Activated CD8-positive, alpha-beta memory T cell treated with anti-CD3 and anti-CD28 coated beads for 24 hours (primary cell): ENCODE results near the gene LZIC.

ENCODE experiments used
- DNase-seq: peaks from one replicate; pipeline ENCODE4 v3.0.0-alpha.2; 2020

Gene LZIC

GRCh38 chr1:9883585-9884449 is 59.4 kb downstream of the LZIC start:
- no peak for DNase-seq

GRCh38 chr1:9882945-9883303 is 60.3 kb downstream of the LZIC start:
- no peak for DNase-seq

- DNase-seq = peak; percentile 61
These were observed 60.8 kb downstream of the LZIC start for GRCh38 chr1:9882296-9882944.

DNA sequence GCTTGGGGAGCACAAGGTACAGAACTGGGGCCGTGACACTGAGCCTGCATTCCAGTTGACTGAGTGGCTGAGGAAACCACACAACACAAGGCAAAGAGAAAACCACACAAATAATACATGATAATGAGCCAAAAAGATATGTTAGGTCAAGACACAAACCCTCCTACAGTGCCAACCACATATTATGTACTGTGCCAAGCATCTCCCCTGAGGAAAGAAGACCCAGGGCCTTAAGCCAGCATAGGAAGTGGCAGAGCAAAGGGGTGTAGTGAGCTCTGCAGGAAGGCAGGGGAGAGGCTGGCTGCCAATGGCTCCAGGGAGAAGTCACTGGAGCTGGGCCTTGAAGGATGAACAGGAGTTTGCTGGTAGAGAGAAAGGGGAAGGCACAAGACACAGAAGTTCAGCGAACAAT is 61.3 kb downstream of the LZIC start:
- no peak for DNase-seq
